ENCODE data around the gene NCBP2L. TPM values are rescaled to one million over a fixed set of nuclear protein-coding genes. Genes with fewer than 3 reads are reported as not detected.
A peak's percentile ranks its signal among the peaks of the same experiment; 100 is the strongest.

Gene NCBP2L
- total RNA-seq, 2 donors from 2014 or later: not detected

DNA sequence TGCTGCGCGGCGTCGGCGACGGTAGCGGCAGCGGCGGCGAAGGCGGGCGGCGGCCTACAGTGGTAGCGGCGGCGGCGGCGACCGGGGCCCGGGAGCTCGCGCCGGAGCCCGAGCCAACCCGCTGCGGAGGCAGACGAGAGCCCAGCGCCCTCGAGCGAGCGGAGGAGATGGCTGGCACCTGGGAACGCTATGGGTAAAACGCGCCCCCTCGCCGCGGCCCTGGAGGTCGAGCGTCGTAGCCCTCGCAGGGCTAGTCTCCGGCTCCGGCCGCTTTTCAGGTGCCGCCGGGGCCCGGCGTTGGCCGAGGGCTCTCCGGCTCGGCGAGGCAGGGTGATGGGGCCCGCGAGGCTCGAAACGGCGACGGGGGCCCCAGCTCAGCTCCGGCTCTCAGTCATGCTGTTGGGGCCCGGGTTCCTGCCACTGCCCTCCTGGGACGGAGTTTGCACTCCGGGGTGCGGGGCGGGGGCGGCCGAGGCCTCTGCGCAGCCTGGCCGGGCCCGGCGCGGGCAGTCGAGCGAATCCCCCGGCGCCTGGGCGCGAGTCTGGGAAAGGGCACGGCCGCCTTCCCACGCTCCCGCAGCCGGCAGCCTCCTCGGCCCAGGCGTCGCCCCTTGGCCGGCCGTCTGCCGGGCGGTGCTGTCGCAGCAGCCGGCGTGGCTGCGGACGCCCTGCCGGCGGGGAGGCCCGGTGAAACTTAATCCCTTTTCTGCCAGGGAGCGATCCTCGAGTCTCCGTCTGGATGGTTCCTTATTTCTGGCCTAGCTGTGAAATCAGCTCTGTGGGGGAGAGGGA lies 48.9 kb downstream of the NCBP2L start:
- TF ChIP-seq, protein P1, sequence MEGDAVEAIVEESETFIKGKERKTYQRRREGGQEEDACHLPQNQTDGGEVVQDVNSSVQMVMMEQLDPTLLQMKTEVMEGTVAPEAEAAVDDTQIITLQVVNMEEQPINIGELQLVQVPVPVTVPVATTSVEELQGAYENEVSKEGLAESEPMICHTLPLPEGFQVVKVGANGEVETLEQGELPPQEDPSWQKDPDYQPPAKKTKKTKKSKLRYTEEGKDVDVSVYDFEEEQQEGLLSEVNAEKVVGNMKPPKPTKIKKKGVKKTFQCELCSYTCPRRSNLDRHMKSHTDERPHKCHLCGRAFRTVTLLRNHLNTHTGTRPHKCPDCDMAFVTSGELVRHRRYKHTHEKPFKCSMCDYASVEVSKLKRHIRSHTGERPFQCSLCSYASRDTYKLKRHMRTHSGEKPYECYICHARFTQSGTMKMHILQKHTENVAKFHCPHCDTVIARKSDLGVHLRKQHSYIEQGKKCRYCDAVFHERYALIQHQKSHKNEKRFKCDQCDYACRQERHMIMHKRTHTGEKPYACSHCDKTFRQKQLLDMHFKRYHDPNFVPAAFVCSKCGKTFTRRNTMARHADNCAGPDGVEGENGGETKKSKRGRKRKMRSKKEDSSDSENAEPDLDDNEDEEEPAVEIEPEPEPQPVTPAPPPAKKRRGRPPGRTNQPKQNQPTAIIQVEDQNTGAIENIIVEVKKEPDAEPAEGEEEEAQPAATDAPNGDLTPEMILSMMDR (IDR thresholded peaks at IDR 0.05): no peak
- Histone ChIP-seq H3K4me1 (ENCODE audit: control insufficient read depth in 1 of 2, low read depth in 2 of 2) (peaks cover 0 to 4% of the 10 kb centered on the region in 2 donors), H3K9me3 (no peaks in the 10 kb centered on the region), H3K27ac (peak overlapping the region; percentile 74 to 89), H3K4me3 (peak overlapping the region; percentile 74), H3K27me3 (replicated peaks; ENCODE audit: insufficient read depth) (no peaks in the 10 kb centered on the region), H3K36me3 (no peaks in the 10 kb centered on the region)
- ATAC-seq (ENCODE audit: insufficient number of reproducible peaks, low FRiP score, low read depth) (no peak), DNase-seq (ENCODE audit: low spot score) (no peak)

DNA sequence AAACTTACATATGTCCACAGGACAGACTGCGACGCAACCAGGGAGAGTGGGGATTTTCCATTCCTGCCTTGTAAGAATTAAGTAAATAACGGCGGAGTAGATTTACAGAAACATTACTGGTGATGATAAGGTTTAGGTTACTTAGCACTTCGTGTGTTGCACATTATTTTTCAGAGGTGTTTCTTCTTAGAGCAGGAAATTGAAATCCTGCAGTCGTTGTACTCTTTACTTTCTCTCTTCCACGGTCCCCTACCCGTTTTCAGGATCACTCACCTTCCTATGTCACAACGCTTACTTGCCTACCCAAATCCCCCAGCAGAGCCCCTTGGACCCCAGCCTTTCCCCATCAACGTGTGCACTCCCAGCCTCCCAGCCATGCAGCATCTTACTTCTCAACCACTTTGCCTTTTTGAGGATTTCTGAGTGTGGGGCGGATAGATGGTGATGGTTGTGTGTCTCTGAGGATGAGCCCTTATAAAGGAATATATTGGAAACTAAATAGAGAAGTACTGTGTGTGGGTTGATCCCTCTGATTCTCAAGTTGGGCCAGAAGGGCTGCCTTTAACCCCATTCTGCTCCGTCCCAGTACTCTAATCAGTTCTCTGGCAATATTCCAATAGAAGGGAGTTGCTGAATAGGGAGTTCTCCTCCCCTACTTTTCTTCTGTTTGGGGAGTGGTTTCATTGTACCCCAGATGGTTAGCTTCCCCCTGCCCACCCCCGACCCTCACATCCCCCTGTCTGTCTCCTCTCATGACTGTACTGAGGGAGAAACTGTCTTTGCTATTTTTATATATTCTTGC lies 49.7 kb downstream of the NCBP2L start:
- peak overlapping the region; percentile 74 to 89 for H3K27ac ChIP-seq
- H3K36me3 ChIP-seq: no peaks in the 10 kb centered on the region
- no peaks in the 10 kb centered on the region for H3K27me3 ChIP-seq (replicated peaks; ENCODE audit: insufficient read depth)
- no peak for DNase-seq (ENCODE audit: low spot score)
- H3K4me1 ChIP-seq (ENCODE audit: control insufficient read depth in 1 of 2, low read depth in 2 of 2): peaks cover 0 to 4% of the 10 kb centered on the region in 2 donors
- TF ChIP-seq, protein P1 (IDR thresholded peaks at IDR 0.05): no peak
- H3K9me3 ChIP-seq: no peaks in the 10 kb centered on the region
- no peak for ATAC-seq (ENCODE audit: insufficient number of reproducible peaks, low FRiP score, low read depth)
- peak overlapping the region; percentile 74 for H3K4me3 ChIP-seq

DNA sequence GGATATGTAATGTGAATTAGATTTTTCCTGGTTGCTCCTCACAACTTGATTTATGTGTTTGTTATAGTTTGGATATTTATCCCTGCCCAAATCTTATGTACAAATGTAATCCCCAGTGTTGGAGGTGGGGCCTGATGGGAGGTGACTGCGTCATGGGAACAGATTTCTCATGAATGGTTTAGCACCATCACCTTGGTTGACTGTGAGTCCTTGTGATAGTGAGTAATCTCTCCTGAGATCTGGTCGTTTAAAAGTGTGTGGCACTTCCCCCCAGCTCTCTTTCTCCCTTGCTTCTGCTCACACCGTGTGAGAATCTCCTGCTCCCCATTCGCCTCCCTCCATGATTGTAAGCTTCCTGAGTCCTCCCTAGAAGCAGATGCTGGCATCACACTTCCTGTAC lies 50.3 kb downstream of the NCBP2L start:
- Histone ChIP-seq H3K27ac (no peak overlapping the region), H3K4me1 (ENCODE audit: control insufficient read depth in 1 of 2, low read depth in 2 of 2) (peaks cover 0 to 4% of the 10 kb centered on the region in 2 donors), H3K9me3 (no peaks in the 10 kb centered on the region), H3K4me3 (peak overlapping the region; percentile 74), H3K27me3 (replicated peaks; ENCODE audit: insufficient read depth) (no peaks in the 10 kb centered on the region), H3K36me3 (no peaks in the 10 kb centered on the region)
- TF ChIP-seq, protein P1 (IDR thresholded peaks at IDR 0.05): no peak
- DNase-seq (ENCODE audit: low spot score): no peak
- ATAC-seq (ENCODE audit: insufficient number of reproducible peaks, low FRiP score, low read depth): no peak

- H3K36me3 ChIP-seq: no peaks in the 10 kb centered on the region
- H3K4me3 ChIP-seq: no peak overlapping the region
- H3K4me1 ChIP-seq (ENCODE audit: control insufficient read depth in 1 of 2, low read depth in 2 of 2): peaks cover 0 to 4% of the 10 kb centered on the region in 2 donors
- H3K27ac ChIP-seq: no peak overlapping the region
- H3K27me3 ChIP-seq (replicated peaks; ENCODE audit: insufficient read depth): no peaks in the 10 kb centered on the region
- H3K9me3 ChIP-seq: no peaks in the 10 kb centered on the region
- TF ChIP-seq, protein P1 (IDR thresholded peaks at IDR 0.05): no peak
- DNase-seq (ENCODE audit: low spot score): no peak
- no peak for ATAC-seq (ENCODE audit: insufficient number of reproducible peaks, low FRiP score, low read depth)
Measured at GRCh38 chrX:107829878-107830277, 52.3 kb downstream of the NCBP2L start.

DNA sequence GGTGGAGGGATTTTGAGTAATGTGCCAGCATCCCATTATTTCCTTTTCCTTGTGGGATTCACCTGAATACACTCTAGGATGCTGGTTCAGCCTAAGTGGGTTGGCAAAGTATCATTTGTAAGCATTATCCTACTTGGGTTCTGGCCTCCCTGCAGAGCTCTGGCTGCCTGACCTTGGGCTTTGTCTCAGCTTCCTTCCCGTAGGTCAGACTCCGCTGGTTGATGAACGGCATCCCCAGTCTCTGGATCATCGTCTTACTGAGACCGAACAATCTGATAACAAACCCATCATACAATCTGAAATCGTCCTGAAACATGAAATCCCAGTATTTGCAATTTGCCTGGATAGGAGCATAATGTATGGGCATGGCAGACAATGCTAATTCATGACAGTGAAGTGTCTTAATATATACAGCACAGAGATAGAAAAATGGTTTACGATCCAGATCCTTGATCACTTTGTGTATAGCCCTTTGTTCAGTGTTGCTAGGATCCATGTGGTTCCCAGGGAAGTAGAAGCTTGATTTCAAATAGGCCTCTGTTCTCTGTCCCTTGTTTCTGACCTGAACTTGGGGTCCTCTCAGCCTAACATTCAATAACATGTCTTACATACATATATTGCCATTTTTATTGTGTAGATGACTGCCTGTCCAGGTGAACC lies 53.7 kb downstream of the NCBP2L start:
- H3K36me3 ChIP-seq: no peaks in the 10 kb centered on the region
- TF ChIP-seq, protein P1 (IDR thresholded peaks at IDR 0.05): no peak
- H3K4me1 ChIP-seq (ENCODE audit: control insufficient read depth in 1 of 2, low read depth in 2 of 2): no peaks in the 10 kb centered on the region
- DNase-seq (ENCODE audit: low spot score): no peak
- H3K27ac ChIP-seq: no peak overlapping the region
- no peak overlapping the region for H3K4me3 ChIP-seq
- H3K9me3 ChIP-seq: no peaks in the 10 kb centered on the region
- no peaks in the 10 kb centered on the region for H3K27me3 ChIP-seq (replicated peaks; ENCODE audit: insufficient read depth)
- no peak for ATAC-seq (ENCODE audit: insufficient number of reproducible peaks, low FRiP score, low read depth)
